ENCODE measurements around the gene C3orf33.

Gene C3orf33

GRCh38 chr3:155791190-155791589 lies 14.9 kb downstream of the C3orf33 start:
- TF ChIP-seq CTCF (IDR thresholded peaks at IDR 0.05), result no peak
- intact Hi-C loops (cut with DNase I; ENCODE audit: low total_unique reads), result no loop called here
- Histone ChIP-seq H3K4me3 (no peak overlapping the region), H3K4me1 (no peaks in the 10 kb centered on the region), H3K27me3 (no peaks in the 10 kb centered on the region), H3K27ac (no peak overlapping the region), H3K9me3 (no peaks in the 10 kb centered on the region), H3K36me3 (peaks cover 16 to 18% (median 18%) of the 10 kb centered on the region in 3 donors)
- no peak for DNase-seq

- Histone ChIP-seq H3K27ac (no peak overlapping the region), H3K27me3 (no peaks in the 10 kb centered on the region), H3K36me3 (peaks cover 16 to 18% (median 18%) of the 10 kb centered on the region in 3 donors), H3K4me1 (no peaks in the 10 kb centered on the region), H3K4me3 (no peak overlapping the region), H3K9me3 (no peaks in the 10 kb centered on the region)
- DNase-seq, result no peak
- TF ChIP-seq CTCF (IDR thresholded peaks at IDR 0.05), result no peak
- intact Hi-C loops (cut with DNase I; ENCODE audit: low total_unique reads), result no loop called here
These were observed 15.7 kb downstream of the C3orf33 start for GRCh38 chr3:155790272-155790925.

- no peaks in the 10 kb centered on the region for H3K4me1 ChIP-seq
- H3K9me3 ChIP-seq, result peaks cover 0 to 7% (median 0%) of the 10 kb centered on the region in 3 donors
- H3K27ac ChIP-seq, result no peak overlapping the region
- intact Hi-C loops (cut with DNase I; ENCODE audit: low total_unique reads), result no loop called here
- no peaks in the 10 kb centered on the region for H3K27me3 ChIP-seq
- no peak overlapping the region for H3K4me3 ChIP-seq
- DNase-seq, result no peak
- H3K36me3 ChIP-seq, result peaks cover 8 to 29% (median 9%) of the 10 kb centered on the region in 3 donors
- TF ChIP-seq CTCF (IDR thresholded peaks at IDR 0.05), result no peak
These were observed 20.3 kb downstream of the C3orf33 start for GRCh38 chr3:155785662-155786295.

DNA sequence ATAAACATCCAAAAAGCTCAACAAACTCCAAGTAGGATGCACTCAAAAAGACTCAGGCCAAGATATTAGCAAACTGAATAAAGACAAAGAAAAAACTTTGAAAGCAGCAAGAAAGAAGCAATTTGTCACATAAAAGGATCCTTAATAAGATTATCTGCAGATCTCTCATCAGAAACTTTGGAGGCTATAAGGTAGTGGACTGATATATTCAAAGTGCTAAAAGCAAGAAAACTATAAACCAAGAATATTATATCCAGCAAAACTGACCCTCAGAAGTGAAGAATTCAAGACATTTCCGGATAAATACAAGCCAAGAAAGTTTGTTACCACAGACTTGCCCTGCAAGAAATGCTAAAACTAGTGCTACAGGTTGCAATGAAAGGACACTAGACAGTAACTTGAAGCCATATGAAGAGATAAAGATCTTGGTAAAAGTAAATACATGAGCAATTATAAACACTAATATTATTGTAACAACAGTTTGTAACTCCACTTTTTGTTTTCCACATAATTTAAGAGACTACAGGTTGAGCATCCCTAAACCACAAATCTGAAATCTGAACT lies 23.6 kb downstream of the C3orf33 start:
- Histone ChIP-seq H3K36me3 (peaks cover 8 to 25% (median 13%) of the 10 kb centered on the region in 3 donors), H3K27me3 (no peaks in the 10 kb centered on the region), H3K4me1 (no peaks in the 10 kb centered on the region), H3K27ac (no peak overlapping the region), H3K9me3 (peaks cover 0 to 7% (median 0%) of the 10 kb centered on the region in 3 donors), H3K4me3 (no peak overlapping the region)
- intact Hi-C loops (cut with DNase I; ENCODE audit: low total_unique reads), result no loop called here
- TF ChIP-seq CTCF (IDR thresholded peaks at IDR 0.05), result no peak
- DNase-seq, result no peak

DNA sequence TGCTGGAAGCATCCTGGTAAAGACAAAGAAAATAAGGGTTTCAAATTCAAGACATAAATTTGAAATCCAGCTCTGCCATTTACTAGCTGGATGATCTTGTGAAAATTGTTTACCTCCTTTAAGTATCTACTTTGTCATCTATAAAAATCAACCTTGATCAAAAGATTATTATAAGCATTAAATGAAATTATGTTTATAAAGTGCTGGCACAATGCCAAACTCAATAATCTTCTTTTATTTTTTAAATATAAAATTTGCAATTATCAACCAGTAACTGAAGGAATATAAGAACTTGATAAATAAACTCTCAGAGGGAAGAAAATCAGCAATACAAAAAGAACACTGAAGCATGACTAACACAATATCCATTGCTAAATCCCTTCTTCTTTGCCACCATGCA lies 25.8 kb downstream of the C3orf33 start:
- peaks cover 8 to 26% (median 13%) of the 10 kb centered on the region in 3 donors for H3K36me3 ChIP-seq
- H3K9me3 ChIP-seq, result peaks cover 0 to 7% (median 0%) of the 10 kb centered on the region in 3 donors
- DNase-seq, result no peak
- TF ChIP-seq CTCF (IDR thresholded peaks at IDR 0.05), result no peak
- H3K4me1 ChIP-seq, result no peaks in the 10 kb centered on the region
- intact Hi-C loops (cut with DNase I; ENCODE audit: low total_unique reads), result no loop called here
- H3K27me3 ChIP-seq, result no peaks in the 10 kb centered on the region
- no peak overlapping the region for H3K27ac ChIP-seq
- H3K4me3 ChIP-seq, result no peak overlapping the region

Measured in tibial artery (tissue), 4 donors.